ENCODE results near the gene CRYAB.
"Not testable (repeated sequence)": the region's sequence is repeated elsewhere in the genome, so short reads cannot be mapped to it uniquely, and the experiment has no call there.

CRYAB gene

DNA sequence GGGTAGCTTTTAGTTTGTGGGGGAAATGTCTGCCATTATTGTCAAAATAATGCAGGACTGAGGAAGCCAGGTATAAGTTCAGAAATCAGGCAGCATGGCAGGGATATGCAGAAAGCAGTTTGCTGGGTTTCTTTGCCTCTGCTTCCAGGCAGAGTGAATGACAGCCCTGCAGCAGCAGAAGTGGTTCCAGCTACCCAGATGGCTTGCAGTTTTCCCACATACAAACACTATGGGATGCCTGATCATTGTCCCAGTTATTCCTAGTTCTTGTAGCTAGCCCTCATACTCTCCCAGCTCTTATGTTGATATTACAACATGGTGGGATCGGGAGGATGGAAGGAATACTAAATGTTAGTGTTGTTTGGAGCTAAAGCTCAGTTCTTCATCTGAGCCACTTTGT lies 22.7 kb upstream of the CRYAB start:
- H3K4me3 ChIP-seq (ENCODE audit: low read depth, low read length) = no peak overlapping the region

- H3K4me3 ChIP-seq (ENCODE audit: low read depth, low read length) = no peak overlapping the region
Measured at GRCh38 chr11:111933872-111934271, 22.3 kb upstream of the CRYAB start.

DNA sequence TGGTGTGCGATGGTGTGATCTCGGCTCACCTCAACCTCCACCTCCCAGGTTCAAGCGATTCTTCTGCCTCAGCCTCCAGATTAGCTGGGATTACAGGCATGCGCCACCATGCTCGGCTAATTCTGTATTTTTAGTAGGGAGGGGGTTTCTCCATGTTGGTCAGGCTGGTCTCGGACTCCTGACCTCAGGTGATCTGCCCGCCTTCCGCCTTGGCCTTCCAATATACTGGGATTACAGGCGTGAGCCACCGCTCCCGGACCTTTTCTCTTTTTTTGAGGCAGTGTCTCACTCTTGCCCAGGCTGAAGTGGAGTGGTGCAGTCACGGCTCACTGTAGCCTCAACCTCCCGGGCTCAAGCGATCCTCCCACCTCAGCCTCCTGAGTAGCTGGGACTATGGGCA lies 21.6 kb upstream of the CRYAB start:
- not testable (repeated sequence) for H3K4me3 ChIP-seq (ENCODE audit: low read depth, low read length)

GRCh38 chr11:111932611-111932950 lies 21.0 kb upstream of the CRYAB start:
- H3K4me3 ChIP-seq (ENCODE audit: low read depth, low read length) = no peak overlapping the region

- no peak overlapping the region for H3K4me3 ChIP-seq (ENCODE audit: low read depth, low read length)
Measured at GRCh38 chr11:111930472-111930871, 18.9 kb upstream of the CRYAB start.

DNA sequence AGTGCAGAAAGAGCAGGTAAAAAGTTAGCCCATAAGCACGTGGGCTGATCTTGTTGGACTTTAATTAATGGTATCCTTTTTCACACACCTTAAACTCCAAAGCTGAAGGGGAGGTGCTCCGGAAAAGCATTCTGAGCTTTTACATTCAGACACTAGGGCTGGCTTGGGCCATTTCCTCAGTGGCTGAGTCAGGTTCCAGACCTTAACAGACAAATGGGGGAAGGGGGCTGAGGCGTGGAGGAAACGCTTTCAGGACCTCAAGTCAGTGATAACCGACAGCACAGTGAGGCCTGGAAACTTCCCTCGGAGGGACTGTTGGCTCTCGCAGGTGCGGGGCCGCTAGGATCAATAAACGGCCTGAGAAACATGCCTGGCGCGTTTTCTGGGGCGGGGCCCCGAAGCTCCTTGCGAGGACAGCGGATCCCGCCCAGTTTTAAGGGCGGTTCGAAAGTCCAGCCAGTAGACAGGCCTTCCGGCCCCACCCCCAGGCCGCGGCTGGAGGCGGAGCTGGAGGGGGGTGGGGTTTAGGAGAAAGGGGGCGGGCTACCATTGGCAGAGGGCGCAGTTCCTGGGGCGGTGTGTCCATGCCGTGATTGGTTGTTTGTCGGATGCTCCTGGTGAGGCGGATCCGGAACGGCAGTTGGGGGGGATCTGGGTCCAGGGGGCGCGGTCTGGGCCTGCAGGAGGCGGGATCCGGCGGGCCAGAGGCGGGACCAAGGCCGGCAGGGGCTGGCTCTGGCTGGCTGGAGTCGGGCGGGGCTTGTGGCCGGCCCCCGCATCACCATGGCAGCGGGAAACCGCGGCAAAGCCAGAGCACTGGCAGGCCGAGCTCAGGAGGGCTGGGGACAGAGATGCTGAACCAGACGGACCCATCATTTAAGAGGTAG lies 15.2 kb upstream of the CRYAB start:
- H3K4me3 ChIP-seq (ENCODE audit: low read depth, low read length) = peak overlapping the region; percentile 42

- H3K4me3 ChIP-seq (ENCODE audit: low read depth, low read length) = no peak overlapping the region
Measured at GRCh38 chr11:111925953-111926352, 14.4 kb upstream of the CRYAB start.

DNA sequence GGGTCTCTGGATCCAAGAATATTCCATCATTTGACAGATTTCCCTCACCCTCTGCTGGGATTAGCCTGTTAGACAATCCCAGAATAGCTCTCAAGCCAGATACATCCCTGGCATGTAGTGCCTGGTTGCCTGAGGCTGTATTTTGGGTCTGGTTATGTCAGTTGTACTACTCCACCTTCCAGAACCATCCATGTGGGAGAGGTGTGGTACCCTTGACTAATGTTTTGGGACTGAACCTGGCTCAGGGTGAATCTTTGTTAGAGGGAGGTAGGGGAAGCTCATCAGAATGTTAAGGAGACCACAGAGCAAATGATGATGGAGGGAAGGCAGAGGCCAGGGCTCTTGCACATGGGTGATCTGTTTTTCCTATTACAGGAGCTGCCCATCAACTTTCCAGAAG lies 12.4 kb upstream of the CRYAB start:
- no peak overlapping the region for H3K4me3 ChIP-seq (ENCODE audit: low read depth, low read length)

- H3K4me3 ChIP-seq (ENCODE audit: low read depth, low read length) = no peak overlapping the region
Measured at GRCh38 chr11:111923351-111923788, 11.8 kb upstream of the CRYAB start.

GRCh38 chr11:111922803-111923202 lies 11.2 kb upstream of the CRYAB start:
- no peak overlapping the region for H3K4me3 ChIP-seq (ENCODE audit: low read depth, low read length)

- H3K4me3 ChIP-seq (ENCODE audit: low read depth, low read length) = no peak overlapping the region
Measured at GRCh38 chr11:111921541-111922230, 10.1 kb upstream of the CRYAB start.

DNA sequence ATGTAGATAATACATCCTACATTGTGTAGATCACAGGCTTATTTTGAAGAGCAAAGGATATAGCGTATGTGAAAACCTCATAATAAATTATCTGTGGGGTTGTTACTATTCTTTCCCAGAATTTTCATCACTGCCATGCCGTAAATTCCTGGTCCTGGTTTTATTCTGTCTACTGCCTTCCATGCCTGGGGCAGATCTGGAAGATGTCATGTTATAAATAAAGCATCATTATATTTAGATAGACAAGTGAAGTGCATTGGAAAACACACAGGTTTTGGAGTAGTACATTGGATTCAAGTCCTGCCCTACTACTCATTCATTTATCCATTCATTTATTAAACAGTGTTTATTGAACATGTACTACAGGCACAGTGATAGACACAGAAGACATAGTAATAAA lies 9.3 kb upstream of the CRYAB start:
- H3K4me3 ChIP-seq (ENCODE audit: low read depth, low read length) = no peak overlapping the region

DNA sequence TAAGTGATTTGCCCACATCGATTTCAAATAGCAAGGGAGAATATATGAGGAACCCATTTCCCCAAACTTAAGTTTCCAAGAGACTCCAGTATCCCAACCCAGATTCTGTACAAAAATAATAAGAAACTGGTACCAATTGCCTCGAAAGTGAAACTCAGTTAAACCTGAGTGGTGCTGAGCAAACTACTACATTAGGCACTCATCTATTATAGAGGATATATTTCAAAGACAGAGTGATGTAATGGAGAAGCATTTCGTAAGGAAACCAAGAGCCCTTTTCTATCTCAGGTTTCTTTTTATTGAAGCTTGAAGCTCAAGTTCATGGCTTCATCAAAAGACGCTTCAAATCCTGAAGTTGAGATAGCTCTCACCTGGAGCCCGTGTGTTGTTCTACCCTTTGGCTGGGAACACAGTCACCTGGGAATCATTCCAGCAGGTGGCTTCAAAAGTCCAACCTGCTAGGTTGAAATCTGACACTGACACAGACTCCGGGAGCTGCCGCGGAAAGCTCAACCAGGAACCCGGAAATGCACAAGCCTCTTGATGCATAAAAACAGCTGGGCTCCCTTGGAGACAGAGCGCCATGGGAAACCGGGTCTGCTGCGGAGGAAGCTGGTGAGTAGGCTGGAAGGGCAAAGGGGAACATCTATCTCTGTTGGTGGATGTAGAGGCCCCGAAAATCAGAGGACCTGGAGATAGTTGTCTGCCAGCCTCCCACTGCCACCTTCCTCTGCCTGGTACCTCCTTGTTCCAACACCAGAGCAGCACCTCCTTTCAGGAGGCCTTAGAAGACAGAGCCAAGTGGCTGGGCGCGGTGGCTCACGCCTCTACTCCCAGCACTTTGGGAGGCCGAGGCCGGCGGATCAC lies 7.1 kb upstream of the CRYAB start, which contains the start of gene C11orf52:
TSS of gene C11orf52 (plus strand) at position 524 of the 867 bp plus-strand sequence. CDS start at position 584, 60 bp downstream.
- H3K4me3 ChIP-seq (ENCODE audit: low read depth, low read length) = no peak within 1 kb of the TSS

DNA sequence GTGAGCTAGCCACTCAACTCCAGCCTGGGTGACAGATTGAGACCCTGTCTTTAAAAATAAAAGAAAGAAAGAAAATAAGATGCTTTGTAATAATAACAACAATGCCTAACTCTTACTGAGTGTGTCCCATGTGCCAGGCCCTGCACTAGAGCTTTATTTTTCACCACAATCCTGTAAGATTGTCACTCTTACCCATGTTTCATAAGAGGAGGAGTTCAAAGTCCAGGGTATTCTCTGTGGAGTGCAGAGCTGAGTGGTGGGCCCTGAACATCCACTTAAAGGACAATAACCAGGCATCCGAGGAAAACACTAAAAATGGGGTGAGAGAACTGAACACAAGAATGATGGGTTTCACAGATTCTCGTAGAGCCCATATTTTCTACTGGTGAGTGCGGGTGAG lies 6.2 kb upstream of the CRYAB start:
- no peak overlapping the region for H3K4me3 ChIP-seq (ENCODE audit: low read depth, low read length)

- H3K4me3 ChIP-seq (ENCODE audit: low read depth, low read length) = no peak overlapping the region
Measured at GRCh38 chr11:111917312-111917711, 5.7 kb upstream of the CRYAB start.

DNA sequence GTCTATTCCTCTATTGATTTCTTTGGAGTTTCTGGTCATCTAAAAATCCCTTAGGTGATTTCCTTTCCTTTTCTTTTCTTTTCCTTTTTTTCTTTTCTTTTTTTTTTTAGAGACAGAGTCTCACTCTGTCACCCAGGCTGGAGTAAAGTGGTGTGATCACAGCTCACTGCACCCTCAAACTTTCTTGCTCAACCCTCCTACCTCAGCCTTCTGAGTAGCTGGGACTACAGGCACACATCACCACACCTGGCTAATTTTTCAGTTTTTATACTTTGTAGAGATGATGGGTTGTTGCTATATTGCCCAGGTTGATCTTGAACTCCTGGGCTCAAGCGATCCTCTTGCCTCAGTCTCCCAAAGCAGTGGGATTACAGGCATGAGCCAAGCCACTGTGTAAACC lies 5.2 kb upstream of the CRYAB start:
- H3K4me3 ChIP-seq (ENCODE audit: low read depth, low read length) = no peak overlapping the region

- no peak overlapping the region for H3K4me3 ChIP-seq (ENCODE audit: low read depth, low read length)
Measured at GRCh38 chr11:111913997-111914396, 2.4 kb upstream of the CRYAB start.

DNA sequence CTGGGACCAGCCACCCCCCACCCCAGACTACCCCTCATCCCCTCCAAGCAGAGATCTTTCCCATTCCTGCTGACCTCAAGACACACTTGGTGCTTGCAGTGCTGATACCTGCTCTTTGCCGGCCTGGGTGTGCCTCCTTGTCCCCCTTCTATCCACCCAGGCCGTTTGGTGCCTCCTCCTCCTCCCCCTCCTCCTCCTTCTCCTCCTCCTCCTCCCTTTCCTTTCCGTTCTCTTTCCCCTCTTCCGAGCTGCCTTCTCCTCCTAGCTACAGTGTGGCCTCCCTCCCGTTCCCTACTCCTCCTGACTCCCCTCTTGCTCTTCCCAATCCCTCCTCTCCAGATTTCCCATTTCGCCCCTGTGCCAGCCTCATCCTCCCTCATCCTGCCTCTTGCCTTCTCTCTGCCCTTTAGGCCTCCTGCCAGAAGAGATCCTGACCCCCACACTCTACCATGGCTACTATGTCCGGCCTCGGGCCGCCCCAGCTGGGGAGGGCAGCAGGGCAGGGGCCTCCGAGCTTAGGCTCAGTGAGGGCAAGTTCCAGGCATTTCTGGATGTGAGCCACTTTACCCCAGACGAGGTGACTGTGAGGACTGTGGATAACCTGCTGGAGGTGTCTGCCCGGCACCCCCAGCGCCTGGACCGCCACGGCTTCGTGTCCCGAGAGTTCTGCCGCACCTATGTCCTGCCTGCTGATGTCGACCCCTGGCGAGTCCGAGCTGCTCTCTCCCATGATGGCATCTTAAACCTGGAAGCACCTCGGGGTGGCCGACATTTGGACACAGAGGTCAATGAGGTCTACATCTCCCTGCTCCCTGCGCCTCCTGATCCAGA lies 1.7 kb upstream of the CRYAB start:
- no peak overlapping the region for H3K4me3 ChIP-seq (ENCODE audit: low read depth, low read length)

- H3K4me3 ChIP-seq (ENCODE audit: low read depth, low read length) = no peak within 1 kb of the TSS
Measured at GRCh38 chr11:111912535-111912934, 965 bp upstream of the CRYAB start, which contains the start of gene HSPB2. TSS of gene HSPB2 (plus strand) at chr11:111912734. CDS start at chr11:111912830, 96 bp downstream.
